Mucosa of gallbladder (tissue), 1 donor: ENCODE data around the gene HOXD10. TPM values are rescaled to one million over a fixed set of nuclear protein-coding genes. Genes with fewer than 3 reads are reported as not detected.

Source experiments
- DNase-seq: peaks from one replicate; pipeline ENCODE4 v3.0.0-alpha.2; 2020; ENCODE audit warnings: low spot score
- total RNA-seq: library from RNA; stranded (reverse); gene quantifications from one replicate; pipeline ENCODE4 v1.2.1, GENCODE V29; 2021
- donor health status: DM: no; HTN: no; CAD: no.

HOXD10 gene
- total RNA-seq, 1 donor from 2014 or later: not detected

DNA sequence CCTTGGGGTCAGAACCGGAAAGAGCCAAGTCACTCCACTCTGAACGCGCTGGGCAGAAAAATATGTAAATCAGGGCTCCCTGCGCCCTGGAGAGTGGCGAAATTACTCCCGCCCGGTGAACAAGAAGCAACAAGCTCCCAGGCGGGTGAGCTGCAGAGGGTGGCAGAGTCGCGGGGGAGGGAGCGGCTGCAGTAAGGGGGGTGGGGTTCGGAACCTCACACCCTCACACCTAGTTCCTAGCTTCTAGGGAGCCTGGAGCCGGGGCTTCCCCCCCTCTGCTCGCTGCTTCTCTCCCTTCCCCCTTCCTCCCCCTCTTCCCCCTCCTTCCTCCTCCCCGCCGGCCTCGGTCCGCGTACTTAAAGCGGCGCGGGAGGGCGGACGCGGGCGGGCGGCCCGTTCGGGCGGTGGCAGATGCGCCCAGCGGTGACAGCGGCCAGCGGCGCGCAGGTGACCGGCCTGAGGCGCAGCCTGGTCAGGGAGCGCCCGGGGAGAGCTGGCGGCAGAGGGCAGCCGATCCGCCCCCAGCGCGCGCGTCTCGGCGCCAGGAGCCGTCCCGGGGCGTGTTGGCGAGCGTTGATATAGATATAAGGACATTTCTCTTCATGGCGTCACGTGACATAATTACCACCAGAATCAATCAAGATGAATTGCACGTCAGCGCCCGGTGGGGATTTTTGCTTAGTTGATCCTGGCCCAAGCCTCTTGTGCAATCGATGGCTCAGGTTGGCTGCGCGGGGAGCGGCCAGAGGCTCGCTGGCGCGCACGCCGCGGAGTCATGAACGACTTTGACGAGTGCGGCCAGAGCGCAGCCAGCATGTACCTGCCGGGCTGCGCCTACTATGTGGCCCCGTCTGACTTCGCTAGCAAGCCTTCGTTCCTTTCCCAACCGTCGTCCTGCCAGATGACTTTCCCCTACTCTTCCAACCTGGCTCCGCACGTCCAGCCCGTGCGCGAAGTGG is 9.7 kb upstream of the HOXD10 start, which contains the start of gene HOXD11:
HOXD11 (plus strand) TSS at position 700 of the 959 bp plus-strand sequence; CDS start at position 776, 76 bp downstream.
- no peak for DNase-seq

- DNase-seq: no peak
These were observed 8.8 kb upstream of the HOXD10 start for GRCh38 chr2:176107731-176108181.

DNA sequence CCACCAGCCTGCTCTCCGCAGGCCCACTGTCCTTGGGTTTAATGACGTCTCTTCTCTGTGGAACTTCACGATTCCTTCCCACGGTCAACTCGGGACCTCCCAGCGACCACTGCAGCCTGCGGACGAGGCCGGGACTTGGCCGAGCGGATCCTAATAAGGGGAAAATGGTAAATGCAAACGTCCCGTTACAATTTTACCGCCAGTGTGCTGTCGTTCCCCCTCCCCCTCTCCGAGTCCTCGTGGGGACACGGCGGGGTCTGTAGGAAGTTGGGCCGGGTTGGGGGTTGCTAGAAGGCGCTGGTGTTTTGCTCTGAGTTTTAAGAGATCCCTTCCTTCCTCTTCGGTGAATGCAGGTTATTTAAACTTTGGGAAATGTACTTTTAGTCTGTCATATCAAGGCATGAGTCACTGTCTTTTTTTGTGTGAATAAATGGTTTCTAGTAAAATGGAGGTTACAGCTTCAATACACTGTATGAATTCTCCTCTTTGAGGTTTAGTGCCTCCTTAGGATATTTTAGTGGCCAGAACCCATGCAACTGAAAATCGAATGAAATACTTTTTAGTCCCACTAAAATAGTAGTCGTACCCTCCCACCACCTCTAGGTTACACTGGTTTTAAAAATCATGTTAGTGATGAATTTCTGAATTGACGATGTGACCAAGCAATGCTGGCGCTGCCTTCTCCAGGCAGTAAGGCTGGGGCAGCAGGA is 7.2 kb upstream of the HOXD10 start:
- no peak for DNase-seq

GRCh38 chr2:176109946-176110345 is 6.6 kb upstream of the HOXD10 start:
- DNase-seq: no peak

GRCh38 chr2:176110415-176111308 is 5.9 kb upstream of the HOXD10 start:
- no peak for DNase-seq

- no peak for DNase-seq
These were observed 5.3 kb upstream of the HOXD10 start for GRCh38 chr2:176111309-176111663.

GRCh38 chr2:176111846-176112374 is 4.7 kb upstream of the HOXD10 start:
- DNase-seq: no peak

DNA sequence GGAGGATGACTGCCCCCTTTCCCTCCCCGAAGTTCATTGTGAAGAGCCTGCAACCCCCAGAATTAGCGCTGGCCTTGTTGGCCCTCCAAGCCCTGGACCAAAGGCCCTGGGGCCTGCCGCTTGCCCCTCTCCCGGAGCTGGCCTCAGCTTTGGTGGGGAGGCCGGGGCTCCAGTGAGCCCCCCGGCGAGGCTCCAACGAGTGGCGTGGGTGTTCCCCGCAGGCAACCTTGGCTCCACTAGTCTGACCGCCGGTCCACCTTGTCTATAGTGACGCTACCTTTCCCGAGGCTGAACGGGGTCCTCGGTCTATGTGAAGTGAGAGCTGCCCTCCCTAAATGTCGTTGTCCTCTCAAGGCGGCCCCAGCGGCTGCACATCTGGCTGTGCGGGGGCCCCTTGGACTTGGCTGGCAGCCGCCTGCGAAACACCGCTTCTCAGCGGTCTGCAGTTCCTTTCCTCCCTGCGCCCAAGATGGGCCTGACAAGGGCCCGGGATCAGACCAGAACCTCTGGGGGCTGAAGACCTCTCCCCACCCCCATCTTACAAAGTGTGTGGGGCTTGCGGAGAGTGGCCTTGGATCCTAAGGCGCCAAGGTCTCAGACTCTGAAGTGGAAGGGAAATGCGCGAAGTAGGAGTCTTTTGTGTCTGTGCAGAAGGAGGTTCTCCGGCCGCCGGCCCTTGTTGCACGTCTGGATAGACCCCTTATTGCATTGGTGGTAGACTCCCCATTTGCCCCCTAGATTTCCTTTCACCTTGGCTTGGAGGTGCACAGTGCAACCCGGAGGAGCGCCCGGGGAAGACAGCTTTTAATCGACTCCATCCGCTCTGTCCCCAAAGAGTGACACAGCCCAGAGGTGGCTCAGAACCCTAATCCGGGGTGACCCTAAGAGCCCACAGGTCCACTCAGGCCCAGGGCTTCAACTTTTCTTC is 3.9 kb upstream of the HOXD10 start:
- DNase-seq: no peak

GRCh38 chr2:176114120-176114929 is 2.3 kb upstream of the HOXD10 start:
- DNase-seq: no peak

DNA sequence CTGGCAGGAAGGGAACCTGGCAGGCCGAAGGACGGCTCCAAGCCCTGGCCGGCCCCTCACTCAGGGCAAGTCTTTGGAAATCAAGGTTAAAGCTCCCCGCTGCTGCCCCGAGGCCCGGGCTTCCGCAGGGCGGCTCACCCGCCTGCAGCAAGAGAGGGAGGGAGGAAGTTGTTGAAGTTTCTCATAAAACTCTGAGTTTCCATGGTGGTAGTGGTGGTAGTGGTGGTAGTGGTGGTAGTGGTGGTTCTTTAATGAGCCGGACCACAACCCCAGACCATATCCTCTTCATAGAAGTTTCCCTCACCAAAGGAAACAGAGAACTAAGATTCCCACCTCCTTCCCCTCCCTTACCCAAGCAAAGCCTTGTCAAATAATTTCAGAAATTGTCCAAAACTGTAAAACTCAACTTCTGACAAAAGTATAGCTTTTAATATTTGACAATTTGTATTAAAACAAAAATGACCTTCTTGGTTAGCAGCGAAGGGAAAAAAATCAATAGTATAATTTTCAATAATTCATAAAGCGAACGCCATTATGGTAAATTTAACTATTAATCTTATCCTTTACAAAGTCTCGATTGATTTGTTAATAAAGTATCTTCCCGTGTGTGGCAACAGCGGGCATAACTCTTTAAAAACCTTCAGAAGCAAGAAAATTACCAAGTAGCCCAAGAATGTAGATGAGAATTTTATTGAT is 1.5 kb upstream of the HOXD10 start:
- no peak for DNase-seq

DNA sequence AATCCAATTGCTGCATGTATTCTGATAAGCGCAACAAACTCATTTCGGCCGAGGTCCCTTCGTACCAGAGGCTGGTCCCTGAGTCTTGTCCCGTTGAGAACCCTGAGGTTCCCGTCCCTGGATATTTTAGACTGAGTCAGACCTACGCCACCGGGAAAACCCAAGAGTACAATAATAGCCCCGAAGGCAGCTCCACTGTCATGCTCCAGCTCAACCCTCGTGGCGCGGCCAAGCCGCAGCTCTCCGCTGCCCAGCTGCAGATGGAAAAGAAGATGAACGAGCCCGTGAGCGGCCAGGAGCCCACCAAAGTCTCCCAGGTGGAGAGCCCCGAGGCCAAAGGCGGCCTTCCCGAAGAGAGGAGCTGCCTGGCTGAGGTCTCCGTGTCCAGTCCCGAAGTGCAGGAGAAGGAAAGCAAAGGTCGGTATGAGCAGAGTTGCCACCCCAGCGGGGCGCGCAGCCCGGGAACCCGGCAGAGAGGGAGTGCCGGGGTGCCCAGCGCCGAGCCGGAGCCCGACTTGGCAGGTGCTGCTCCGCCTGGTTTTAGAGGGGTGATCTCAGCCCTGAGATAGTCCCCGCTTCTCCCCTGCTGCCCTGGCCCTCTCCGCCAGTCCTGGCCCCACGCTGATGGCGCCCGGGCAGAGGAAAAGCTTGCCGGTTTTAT is 714 bp downstream of the HOXD10 start:
- no peak for DNase-seq

GRCh38 chr2:176117823-176118371 is 1.3 kb downstream of the HOXD10 start:
- DNase-seq: no peak

DNA sequence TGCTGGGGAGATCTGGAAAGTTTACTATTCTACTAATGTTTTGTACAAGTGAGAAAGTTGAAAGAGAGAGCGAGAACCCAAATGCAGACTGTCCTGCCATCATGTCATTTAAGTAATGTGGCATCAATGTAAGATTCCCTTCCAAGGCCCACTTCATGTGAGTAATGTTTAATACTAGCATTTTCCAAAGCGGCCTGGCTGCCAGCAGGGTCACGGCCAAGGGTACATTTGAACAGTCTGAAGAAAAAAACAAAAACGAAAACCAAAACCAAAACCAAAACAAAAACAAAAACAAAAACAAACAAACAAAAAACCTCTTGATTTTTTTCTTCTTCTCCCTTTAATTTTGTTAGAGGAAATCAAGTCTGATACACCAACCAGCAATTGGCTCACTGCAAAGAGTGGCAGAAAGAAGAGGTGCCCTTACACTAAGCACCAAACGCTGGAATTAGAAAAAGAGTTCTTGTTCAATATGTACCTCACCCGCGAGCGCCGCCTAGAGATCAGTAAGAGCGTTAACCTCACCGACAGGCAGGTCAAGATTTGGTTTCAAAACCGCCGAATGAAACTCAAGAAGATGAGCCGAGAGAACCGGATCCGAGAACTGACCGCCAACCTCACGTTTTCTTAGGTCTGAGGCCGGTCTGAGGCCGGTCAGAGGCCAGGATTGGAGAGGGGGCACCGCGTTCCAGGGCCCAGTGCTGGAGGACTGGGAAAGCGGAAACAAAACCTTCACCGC is 2.2 kb downstream of the HOXD10 start:
- no peak for DNase-seq

GRCh38 chr2:176120364-176121189 is 4.0 kb downstream of the HOXD10 start:
- DNase-seq: no peak

- no peak for DNase-seq
These were observed 4.8 kb downstream of the HOXD10 start for GRCh38 chr2:176121190-176122051.
